MM.1S (cell line): ENCODE measurements around the gene COLGALT1.
"Not testable (repeated sequence)": the region's sequence is repeated elsewhere in the genome, so short reads cannot be mapped to it uniquely, and the experiment has no call there.

Source experiments
- DNase-seq: peaks from one replicate; pipeline ENCODE4 v3.0.0-alpha.2; 2015
- H2AFZ ChIP-seq: fragments of 300-600 bp; sonication (generic); 2 replicates; pipeline ENCODE4 v1.6.0; 2016; ENCODE audit warnings: antibody characterized with exemption, low read length
- H3F3A ChIP-seq: fragments of 300-600 bp; sonication (generic); 2 replicates; pipeline ENCODE4 v1.6.1; 2016; ENCODE audit warnings: mild to moderate bottlenecking, antibody characterized with exemption, low read length, moderate library complexity, mixed read lengths; ENCODE audit not compliant: insufficient read depth
- H3K27ac ChIP-seq: fragments of 300-600 bp; sonication (generic); 2 replicates; pipeline ENCODE4 v1.5.1; 2016; ENCODE audit warnings: mild to moderate bottlenecking, low read length
- H3K27me3 ChIP-seq: fragments of 300-600 bp; sonication (generic); replicated peaks from 2 replicates; pipeline ENCODE4 v1.6.0; 2016; ENCODE audit warnings: low read length; ENCODE audit not compliant: insufficient read depth
- H3K36me3 ChIP-seq: fragments of 300-600 bp; sonication (generic); replicated peaks from 2 replicates; pipeline ENCODE4 v1.6.1; 2016; ENCODE audit warnings: mild to moderate bottlenecking, low read length, mixed read lengths; ENCODE audit not compliant: insufficient read depth
- H3K4me1 ChIP-seq: fragments of 300-600 bp; sonication (generic); 2 replicates; pipeline ENCODE4 v1.6.1; 2016; ENCODE audit warnings: low read length, mixed read lengths
- H3K4me2 ChIP-seq: fragments of 300-600 bp; sonication (generic); 2 replicates; pipeline ENCODE4 v1.6.0; 2016; ENCODE audit warnings: low read depth, low read length
- H3K4me3 ChIP-seq: fragments of 300-600 bp; sonication (generic); 2 replicates; pipeline ENCODE4 v1.5.1; 2016; ENCODE audit warnings: low read length, mixed read lengths
- H3K79me2 ChIP-seq: fragments of 300-600 bp; sonication (generic); 2 replicates; pipeline ENCODE4 v1.6.1; 2016; ENCODE audit warnings: mixed run types, low read length, mixed read lengths
- H3K9ac ChIP-seq: fragments of 300-600 bp; sonication (generic); 2 replicates; pipeline ENCODE4 v1.6.1; 2016; ENCODE audit warnings: low read length, mixed read lengths
- H3K9me2 ChIP-seq: fragments of 300-600 bp; sonication (generic); replicated peaks from 2 replicates; pipeline ENCODE4 v1.6.1; 2016; ENCODE audit warnings: mild to moderate bottlenecking, low read length, mixed read lengths; ENCODE audit not compliant: insufficient read depth
- H3K9me3 ChIP-seq: fragments of 300-600 bp; sonication (generic); replicated peaks from 2 replicates; pipeline ENCODE4 v1.6.1; 2016; ENCODE audit warnings: mild to moderate bottlenecking, low read length, mixed read lengths; ENCODE audit not compliant: insufficient read depth
- H4K20me1 ChIP-seq: fragments of 300-600 bp; sonication (generic); 2 replicates; pipeline ENCODE4 v1.6.1; 2016; ENCODE audit warnings: mild to moderate bottlenecking, low read length, moderate library complexity, mixed read lengths; ENCODE audit not compliant: insufficient read depth
- EZH2 ChIP-seq: fragments of 300-600 bp; sonication (generic); optimal IDR thresholded peaks from 2 replicates; pipeline ENCODE3; 2017; ENCODE audit warnings: low read depth, mild to moderate bottlenecking, antibody characterized with exemption, low read length, mixed read lengths
- EZH2phosphoT487 ChIP-seq: fragments of 300-600 bp; sonication (generic); IDR thresholded peaks from 2 replicates; pipeline ENCODE4 v1.6.1; 2018; ENCODE audit warnings: antibody characterized with exemption, low read length
- TF ChIP-seq, protein P1 (sequence below): fragments of 300-600 bp; sonication (generic); IDR thresholded peaks from 2 replicates; pipeline ENCODE4 v1.5.1; 2016; ENCODE audit warnings: antibody characterized with exemption, low read length, mixed read lengths

The COLGALT1 gene

DNA sequence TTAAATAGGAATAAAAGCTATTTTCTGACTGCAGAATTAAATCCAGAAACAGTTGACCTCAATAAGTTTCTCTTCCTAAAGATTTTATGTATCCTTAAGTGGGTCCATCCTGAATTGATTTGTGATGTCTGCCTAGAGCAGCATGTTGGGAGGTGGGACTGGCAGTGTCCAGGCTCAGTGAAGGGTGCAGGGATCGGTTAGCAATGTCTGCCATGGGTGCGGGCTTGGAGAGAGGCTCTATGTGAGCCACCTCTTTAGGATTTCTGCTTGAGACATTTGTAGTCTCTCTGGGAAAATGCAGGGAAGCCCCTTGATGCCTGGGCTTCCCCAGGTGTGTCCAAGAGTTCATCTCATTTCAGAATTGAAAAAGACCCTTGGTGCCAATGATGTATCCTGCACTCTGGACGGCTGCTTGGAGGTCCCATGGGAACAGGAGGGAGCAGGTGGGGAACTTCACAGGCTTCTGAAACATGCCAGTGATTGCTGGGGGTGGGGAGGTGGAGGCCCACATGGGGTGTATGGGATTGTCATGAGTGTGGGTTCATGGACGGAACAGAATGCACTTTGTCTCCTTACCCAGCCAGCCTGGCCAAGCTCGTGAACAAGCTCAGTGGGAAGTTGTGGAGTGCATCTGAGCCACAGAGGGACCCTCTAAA, 6.2 kb upstream of the COLGALT1 start:
- no peaks in the 10 kb centered on the region for H3K79me2 ChIP-seq
- H4K20me1 ChIP-seq: no peaks in the 10 kb centered on the region
- DNase-seq: no peak
- H3F3A ChIP-seq: no peaks in the 10 kb centered on the region
- TF ChIP-seq EZH2phosphoT487: no peak
- TF ChIP-seq, protein P1, sequence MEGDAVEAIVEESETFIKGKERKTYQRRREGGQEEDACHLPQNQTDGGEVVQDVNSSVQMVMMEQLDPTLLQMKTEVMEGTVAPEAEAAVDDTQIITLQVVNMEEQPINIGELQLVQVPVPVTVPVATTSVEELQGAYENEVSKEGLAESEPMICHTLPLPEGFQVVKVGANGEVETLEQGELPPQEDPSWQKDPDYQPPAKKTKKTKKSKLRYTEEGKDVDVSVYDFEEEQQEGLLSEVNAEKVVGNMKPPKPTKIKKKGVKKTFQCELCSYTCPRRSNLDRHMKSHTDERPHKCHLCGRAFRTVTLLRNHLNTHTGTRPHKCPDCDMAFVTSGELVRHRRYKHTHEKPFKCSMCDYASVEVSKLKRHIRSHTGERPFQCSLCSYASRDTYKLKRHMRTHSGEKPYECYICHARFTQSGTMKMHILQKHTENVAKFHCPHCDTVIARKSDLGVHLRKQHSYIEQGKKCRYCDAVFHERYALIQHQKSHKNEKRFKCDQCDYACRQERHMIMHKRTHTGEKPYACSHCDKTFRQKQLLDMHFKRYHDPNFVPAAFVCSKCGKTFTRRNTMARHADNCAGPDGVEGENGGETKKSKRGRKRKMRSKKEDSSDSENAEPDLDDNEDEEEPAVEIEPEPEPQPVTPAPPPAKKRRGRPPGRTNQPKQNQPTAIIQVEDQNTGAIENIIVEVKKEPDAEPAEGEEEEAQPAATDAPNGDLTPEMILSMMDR: no peak
- TF ChIP-seq EZH2: no peak
- no peaks in the 10 kb centered on the region for H3K9me2 ChIP-seq
- H3K4me1 ChIP-seq: no peaks in the 10 kb centered on the region
- H3K9me3 ChIP-seq: no peaks in the 10 kb centered on the region
- H3K4me2 ChIP-seq: no peak overlapping the region
- peaks cover 64% of the 10 kb centered on the region for H3K27me3 ChIP-seq
- no peak overlapping the region for H2AFZ ChIP-seq
- H3K36me3 ChIP-seq: no peaks in the 10 kb centered on the region
- no peak overlapping the region for H3K9ac ChIP-seq
- H3K4me3 ChIP-seq: no peak overlapping the region
- no peak overlapping the region for H3K27ac ChIP-seq

DNA sequence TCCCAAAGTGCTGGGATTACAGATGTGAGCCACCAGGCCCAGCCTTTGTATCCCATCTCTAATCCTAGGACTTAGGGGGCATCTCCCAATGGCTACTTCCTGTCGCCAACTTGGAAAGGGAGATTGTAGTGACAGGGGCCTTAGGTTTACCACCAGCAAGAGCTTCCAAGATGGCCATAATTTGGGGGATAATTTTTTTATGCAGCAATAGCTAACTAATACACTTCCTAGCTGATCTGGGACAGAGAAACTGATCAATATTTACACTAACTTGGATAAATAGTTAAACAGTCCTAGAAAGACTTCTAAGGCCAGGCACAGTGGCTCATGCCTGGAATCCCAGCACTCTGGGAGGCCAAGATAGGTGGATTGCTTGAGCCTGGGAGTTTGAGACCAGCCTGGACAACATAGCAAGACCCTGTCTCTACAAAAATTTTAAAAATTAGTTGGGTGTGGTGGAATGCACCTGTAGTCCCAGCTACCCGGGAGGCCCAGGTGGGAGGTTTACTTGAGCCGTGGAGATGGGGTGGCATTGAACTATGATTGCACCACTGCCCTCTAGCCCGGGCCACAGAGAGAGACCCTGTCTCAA, 5.3 kb upstream of the COLGALT1 start:
- no peak overlapping the region for H3K9ac ChIP-seq
- H3K4me1 ChIP-seq: peaks cover 4% of the 10 kb centered on the region; the same call in 1 of the 2 replicates
- H4K20me1 ChIP-seq: no peaks in the 10 kb centered on the region
- no peak overlapping the region for H3K27ac ChIP-seq
- no peak overlapping the region for H3K4me2 ChIP-seq
- H3K27me3 ChIP-seq: peaks cover 58% of the 10 kb centered on the region
- H3K79me2 ChIP-seq: no peaks in the 10 kb centered on the region
- no peaks in the 10 kb centered on the region for H3K36me3 ChIP-seq
- no peak for DNase-seq
- H2AFZ ChIP-seq: no peak overlapping the region
- H3F3A ChIP-seq: no peaks in the 10 kb centered on the region
- H3K9me3 ChIP-seq: no peaks in the 10 kb centered on the region
- H3K9me2 ChIP-seq: no peaks in the 10 kb centered on the region
- TF ChIP-seq, protein P1: no peak
- TF ChIP-seq EZH2phosphoT487 (no peak), EZH2 (no peak)
- H3K4me3 ChIP-seq: no peak overlapping the region

- not testable (repeated sequence) for H3K36me3 ChIP-seq, H3F3A ChIP-seq, H3K4me2 ChIP-seq, H4K20me1 ChIP-seq, H3K4me1 ChIP-seq, H3K9me3 ChIP-seq, H3K79me2 ChIP-seq, H3K27ac ChIP-seq, H3K4me3 ChIP-seq, H3K9ac ChIP-seq, H3K9me2 ChIP-seq, H2AFZ ChIP-seq, DNase-seq
- peaks cover 50% of the 10 kb centered on the region for H3K27me3 ChIP-seq
Measured at GRCh38 chr19:17552735-17553134, 2.7 kb upstream of the COLGALT1 start.

DNA sequence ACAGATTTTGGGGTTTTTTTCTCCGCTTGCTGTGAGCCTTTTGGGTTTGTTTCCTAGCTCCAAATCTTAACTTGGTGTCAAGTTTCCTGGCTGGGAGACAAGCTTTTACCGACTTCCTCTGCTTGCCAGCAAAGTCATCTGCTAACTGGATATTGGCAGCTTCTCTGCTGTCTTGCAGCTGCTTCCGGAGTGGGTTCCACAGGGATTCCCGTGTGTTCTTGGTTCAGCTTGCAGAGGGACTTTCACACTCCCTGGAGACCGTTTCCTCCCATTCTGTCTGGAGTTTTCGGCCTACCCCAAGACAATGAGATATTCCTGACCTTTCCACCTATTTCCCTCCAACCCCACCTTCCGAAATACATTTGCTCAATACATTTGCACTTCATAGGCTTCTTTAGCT, 2.2 kb upstream of the COLGALT1 start:
- TF ChIP-seq EZH2phosphoT487 (no peak), EZH2 (no peak)
- TF ChIP-seq, protein P1: no peak

More for the DNA sequence above, 2.2 kb upstream of the COLGALT1 start:
- Histone ChIP-seq H3K9me2 (no peaks in the 10 kb centered on the region), H3K9ac (no peak overlapping the region), H3K4me1 (peaks cover 4% of the 10 kb centered on the region; the same call in 1 of the 2 replicates), H3K4me2 (no peak overlapping the region), H3K79me2 (peaks cover 9% of the 10 kb centered on the region), H3K27ac (no peak overlapping the region), H3K9me3 (no peaks in the 10 kb centered on the region), H3F3A (no peaks in the 10 kb centered on the region), H3K27me3 (peaks cover 45% of the 10 kb centered on the region), H3K4me3 (no peak overlapping the region), H4K20me1 (no peaks in the 10 kb centered on the region), H3K36me3 (no peaks in the 10 kb centered on the region), H2AFZ (no peak overlapping the region)
- DNase-seq: no peak
